ENCODE data around the gene PGBD5. TPM values are rescaled to one million over a fixed set of nuclear protein-coding genes. Genes with fewer than 3 reads are reported as not detected.

PGBD5 gene
- total and polyA plus RNA-seq, 4 donors = 0.54 to 3.0 (median 1.8) TPM

DNA sequence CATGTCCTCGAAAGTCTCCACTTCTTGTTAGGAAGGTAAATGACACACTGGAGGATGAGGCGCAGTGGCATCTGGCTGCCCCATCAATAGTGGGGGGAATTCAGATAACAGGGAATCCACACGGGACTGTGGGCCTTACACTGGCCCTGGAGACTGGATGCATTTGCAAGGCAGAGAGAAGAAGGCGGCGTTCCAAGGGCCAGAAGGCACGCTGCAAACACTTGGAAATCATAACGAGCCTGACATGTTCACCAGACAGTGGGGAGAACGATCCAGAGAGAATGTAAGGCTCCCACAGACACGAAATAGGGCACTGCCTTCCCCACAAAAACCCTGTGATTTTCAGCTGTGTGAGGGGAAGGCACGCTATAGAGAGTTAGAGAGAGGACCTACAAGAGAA, 70.5 kb downstream of the PGBD5 start:
- Histone ChIP-seq H3K9me3 (ENCODE audit: control insufficient read depth in 4 of 4, insufficient read depth in 3 of 4, low read length in 3 of 4) (no peaks in the 10 kb centered on the region), H3K9ac (ENCODE audit: insufficient read depth in 1 of 2, low read length in 2 of 2) (no peak overlapping the region), H3K27me3 (ENCODE audit: control insufficient read depth in 3 of 3, insufficient read depth in 3 of 3, low read length in 2 of 3) (no peaks in the 10 kb centered on the region), H3K36me3 (ENCODE audit: control insufficient read depth in 4 of 4, insufficient read depth in 4 of 4, low read length in 4 of 4) (no peaks in the 10 kb centered on the region), H3K4me3 (no peak overlapping the region), H3K27ac (ENCODE audit: low read depth in 1 of 2, low read length in 1 of 2) (no peak overlapping the region), H3K4me1 (ENCODE audit: control insufficient read depth in 5 of 5, insufficient read depth in 5 of 5, low read length in 5 of 5) (peaks cover 0 to 4% (median 0%) of the 10 kb centered on the region in 5 donors)
- ATAC-seq (ENCODE audit: insufficient read depth, low FRiP score) (no peak), DNase-seq (no peak)
- TF ChIP-seq, protein P1, sequence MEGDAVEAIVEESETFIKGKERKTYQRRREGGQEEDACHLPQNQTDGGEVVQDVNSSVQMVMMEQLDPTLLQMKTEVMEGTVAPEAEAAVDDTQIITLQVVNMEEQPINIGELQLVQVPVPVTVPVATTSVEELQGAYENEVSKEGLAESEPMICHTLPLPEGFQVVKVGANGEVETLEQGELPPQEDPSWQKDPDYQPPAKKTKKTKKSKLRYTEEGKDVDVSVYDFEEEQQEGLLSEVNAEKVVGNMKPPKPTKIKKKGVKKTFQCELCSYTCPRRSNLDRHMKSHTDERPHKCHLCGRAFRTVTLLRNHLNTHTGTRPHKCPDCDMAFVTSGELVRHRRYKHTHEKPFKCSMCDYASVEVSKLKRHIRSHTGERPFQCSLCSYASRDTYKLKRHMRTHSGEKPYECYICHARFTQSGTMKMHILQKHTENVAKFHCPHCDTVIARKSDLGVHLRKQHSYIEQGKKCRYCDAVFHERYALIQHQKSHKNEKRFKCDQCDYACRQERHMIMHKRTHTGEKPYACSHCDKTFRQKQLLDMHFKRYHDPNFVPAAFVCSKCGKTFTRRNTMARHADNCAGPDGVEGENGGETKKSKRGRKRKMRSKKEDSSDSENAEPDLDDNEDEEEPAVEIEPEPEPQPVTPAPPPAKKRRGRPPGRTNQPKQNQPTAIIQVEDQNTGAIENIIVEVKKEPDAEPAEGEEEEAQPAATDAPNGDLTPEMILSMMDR (IDR thresholded peaks at IDR 0.05; ENCODE audit: control extremely low read depth, extremely low read depth) = no peak
- 83 to 84% methylated on average over 10 of the region's 10 CpGs for WGBS, 2 donors

DNA sequence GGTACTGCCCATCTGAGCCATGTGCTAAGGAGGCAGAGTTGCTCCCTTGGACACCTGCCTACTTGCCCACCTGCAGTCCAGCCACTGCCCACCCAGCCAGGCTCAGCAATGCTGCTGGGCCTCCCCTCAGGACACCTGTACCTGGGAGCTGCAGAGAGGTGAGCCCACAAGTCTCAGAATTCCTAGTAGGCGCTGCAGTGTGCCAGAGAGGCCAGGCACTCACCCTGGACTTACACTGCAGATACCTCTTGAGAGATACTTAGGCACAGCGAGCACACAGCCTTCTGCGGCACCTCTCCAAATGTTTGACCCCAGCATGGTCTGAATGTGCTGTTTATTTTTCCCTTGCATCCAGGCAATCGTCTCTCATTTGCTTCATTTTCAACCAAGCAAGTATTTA, 71.0 kb downstream of the PGBD5 start:
- Histone ChIP-seq H3K27me3 (ENCODE audit: control insufficient read depth in 3 of 3, insufficient read depth in 3 of 3, low read length in 2 of 3) (no peaks in the 10 kb centered on the region), H3K4me1 (ENCODE audit: control insufficient read depth in 5 of 5, insufficient read depth in 5 of 5, low read length in 5 of 5) (peaks cover 0 to 4% (median 0%) of the 10 kb centered on the region in 5 donors), H3K9me3 (ENCODE audit: control insufficient read depth in 4 of 4, insufficient read depth in 3 of 4, low read length in 3 of 4) (no peaks in the 10 kb centered on the region), H3K9ac (ENCODE audit: insufficient read depth in 1 of 2, low read length in 2 of 2) (no peak overlapping the region), H3K36me3 (ENCODE audit: control insufficient read depth in 4 of 4, insufficient read depth in 4 of 4, low read length in 4 of 4) (no peaks in the 10 kb centered on the region), H3K4me3 (no peak overlapping the region), H3K27ac (ENCODE audit: low read depth in 1 of 2, low read length in 1 of 2) (no peak overlapping the region)
- WGBS, 2 donors = 75 to 77% methylated on average over 4 of the region's 4 CpGs
- TF ChIP-seq, protein P1 (IDR thresholded peaks at IDR 0.05; ENCODE audit: control extremely low read depth, extremely low read depth) = no peak
- DNase-seq (no peak), ATAC-seq (ENCODE audit: insufficient read depth, low FRiP score) (no peak)

DNA sequence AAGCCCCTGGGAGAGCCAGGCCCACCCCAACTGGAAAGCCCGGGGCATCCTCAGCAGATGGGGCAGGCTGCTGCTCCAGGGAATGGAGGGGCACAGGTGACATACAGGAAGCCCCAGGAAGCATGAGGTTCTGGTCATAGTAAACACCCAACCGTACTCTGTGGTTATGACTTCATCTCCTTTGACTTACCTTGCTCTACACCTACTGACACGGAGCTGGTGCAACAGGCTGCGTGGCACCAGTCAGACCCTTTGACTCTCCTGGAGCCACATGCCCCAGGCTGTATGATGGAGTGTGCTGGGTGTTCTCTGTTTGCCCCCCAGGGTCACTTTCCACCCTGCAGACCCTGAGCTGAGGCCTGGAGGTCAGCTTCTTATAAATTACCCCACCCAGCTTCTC, 72.1 kb downstream of the PGBD5 start:
- WGBS, 2 donors = 79 to 90% methylated on average over 4 of the region's 4 CpGs

More for the DNA sequence above, 72.1 kb downstream of the PGBD5 start:
- Histone ChIP-seq H3K9me3 (ENCODE audit: control insufficient read depth in 4 of 4, insufficient read depth in 3 of 4, low read length in 3 of 4) (no peaks in the 10 kb centered on the region), H3K4me3 (no peak overlapping the region), H3K27ac (ENCODE audit: low read depth in 1 of 2, low read length in 1 of 2) (no peak overlapping the region), H3K9ac (ENCODE audit: insufficient read depth in 1 of 2, low read length in 2 of 2) (no peak overlapping the region), H3K27me3 (ENCODE audit: control insufficient read depth in 3 of 3, insufficient read depth in 3 of 3, low read length in 2 of 3) (no peaks in the 10 kb centered on the region), H3K4me1 (ENCODE audit: control insufficient read depth in 5 of 5, insufficient read depth in 5 of 5, low read length in 5 of 5) (no peaks in the 10 kb centered on the region), H3K36me3 (ENCODE audit: control insufficient read depth in 4 of 4, insufficient read depth in 4 of 4, low read length in 4 of 4) (no peaks in the 10 kb centered on the region)
- no peak for ATAC-seq (ENCODE audit: insufficient read depth, low FRiP score)
- DNase-seq = no peak
- TF ChIP-seq, protein P1 (IDR thresholded peaks at IDR 0.05; ENCODE audit: control extremely low read depth, extremely low read depth) = no peak
